K562 (cell line): ENCODE results near the gene EGLN1. TPM values are rescaled to one million over a fixed set of nuclear protein-coding genes. Genes with fewer than 3 reads are reported as not detected.

ENCODE experiments used
- E4F1 ChIP-seq: fragments of 250-450 bp; sonication (Bioruptor Pico); IDR thresholded peaks from 2 replicates; pipeline ENCODE4 v1.5.0; 2021; ENCODE audit warnings: mild to moderate bottlenecking, borderline replicate concordance
- GATAD2A ChIP-seq: fragments of 450-650 bp; IDR thresholded peaks from 2 replicates; pipeline ENCODE4 v1.6.1; 2017
- MNT ChIP-seq, 2 experiments: fragments of 450-650 bp; conservative IDR thresholded peaks; 2 replicates each; pipeline ENCODE4 v1.6.1; 2017; ENCODE audit warnings: mild to moderate bottlenecking in 2 of 2, moderate library complexity in 2 of 2
- NFATC3 ChIP-seq: fragments of 450-650 bp; IDR thresholded peaks from 2 replicates; pipeline ENCODE4 v1.6.1; 2017; ENCODE audit warnings: mild to moderate bottlenecking
- PCBP2 ChIP-seq: fragments of 200-400 bp; formaldehyde crosslinking; IDR thresholded peaks from 2 replicates; pipeline ENCODE4 v1.6.1; 2018; ENCODE audit warnings: low read length, low read depth, mild to moderate bottlenecking, moderate library complexity; ENCODE audit not compliant: poor library complexity, severe bottlenecking
- SFPQ ChIP-seq: fragments of 200-400 bp; formaldehyde crosslinking; IDR thresholded peaks from 2 replicates; pipeline ENCODE4 v1.6.1; 2017; ENCODE audit warnings: mild to moderate bottlenecking, low read depth, low read length, moderate library complexity
- TAF15 ChIP-seq: fragments of 200-400 bp; formaldehyde crosslinking; IDR thresholded peaks from 2 replicates; pipeline ENCODE4 v1.6.1; 2017; ENCODE audit warnings: mild to moderate bottlenecking, low read depth, low read length, moderate library complexity
- ZBTB26 ChIP-seq: fragments of 450-650 bp; formaldehyde crosslinking; IDR thresholded peaks from 2 replicates; pipeline ENCODE4 v1.4.0; 2022; ENCODE audit warnings: missing genetic modification characterization
- ZNF79 ChIP-seq: fragments of 250-450 bp; sonication (Bioruptor Pico); IDR thresholded peaks from 2 replicates; pipeline ENCODE4 v1.4.0; 2020; ENCODE audit warnings: low read depth, mild to moderate bottlenecking, moderate library complexity
- polyA plus RNA-seq, 8 experiments: library from polyadenylated mRNA; depleted of rRNA in 4 of 8; stranded (reverse) in 5 of 8; unstranded in 3 of 8; fragments of >200 nt; fragmentation: Nextera tagmentation in 2 of 8; fragmentation: Illumina TruSeq in 1 of 8; extraction: Ambion mirVana in 2 of 8; extraction: Trizol in 1 of 8; gene quantifications; 2 replicates each; pipeline versions ENCODE4 v1.2.1 to v1.2.3, GENCODE V29; 2011 to 2014; ENCODE audit warnings: inconsistent platforms in 1 of 8, missing spikeins in 1 of 8
- total RNA-seq, 7 experiments: library from RNA; depleted of rRNA in 6 of 7; stranded (reverse); fragments of >200 nt in 6 of 7; fragmentation: Illumina TruSeq in 2 of 7; extraction: Trizol in 2 of 7; gene quantifications; 2 replicates each; pipeline versions ENCODE4 v1.2.1 to v1.2.3, GENCODE V29; 2011 to 2021; ENCODE audit warnings: low replicate concordance in 1 of 7
- TF ChIP-seq, protein P1 (sequence below): sonication (generic); formaldehyde crosslinking; IDR thresholded peaks from 2 replicates; pipeline ENCODE4 v1.8.0; 2023; ENCODE audit warnings: missing genetic modification reagents, mild to moderate bottlenecking, borderline replicate concordance

Gene EGLN1
- total and polyA plus RNA-seq, 9 of the 15 experiments (the other 6 are each of a cell fraction or from before 2014, with no cell fraction given): 5.2 to 54.3 (median 24.6) TPM

GRCh38 chr1:231337472-231338269 is 84.4 kb downstream of the EGLN1 start, which contains the start of gene EXOC8 (continued):
- TF ChIP-seq ZBTB26 (CRISPR knock-in tag): no peak
- TF ChIP-seq GATAD2A: no peak
- TF ChIP-seq MNT (conservative IDR thresholded peaks at IDR 0.05): peak in 1 of 2 experiments; percentile 74; a peak in 2 of 4 replicates
- no peak for TF ChIP-seq PCBP2
- no peak for TF ChIP-seq E4F1 (CRISPR knock-in tag)
- TF ChIP-seq, protein P1, sequence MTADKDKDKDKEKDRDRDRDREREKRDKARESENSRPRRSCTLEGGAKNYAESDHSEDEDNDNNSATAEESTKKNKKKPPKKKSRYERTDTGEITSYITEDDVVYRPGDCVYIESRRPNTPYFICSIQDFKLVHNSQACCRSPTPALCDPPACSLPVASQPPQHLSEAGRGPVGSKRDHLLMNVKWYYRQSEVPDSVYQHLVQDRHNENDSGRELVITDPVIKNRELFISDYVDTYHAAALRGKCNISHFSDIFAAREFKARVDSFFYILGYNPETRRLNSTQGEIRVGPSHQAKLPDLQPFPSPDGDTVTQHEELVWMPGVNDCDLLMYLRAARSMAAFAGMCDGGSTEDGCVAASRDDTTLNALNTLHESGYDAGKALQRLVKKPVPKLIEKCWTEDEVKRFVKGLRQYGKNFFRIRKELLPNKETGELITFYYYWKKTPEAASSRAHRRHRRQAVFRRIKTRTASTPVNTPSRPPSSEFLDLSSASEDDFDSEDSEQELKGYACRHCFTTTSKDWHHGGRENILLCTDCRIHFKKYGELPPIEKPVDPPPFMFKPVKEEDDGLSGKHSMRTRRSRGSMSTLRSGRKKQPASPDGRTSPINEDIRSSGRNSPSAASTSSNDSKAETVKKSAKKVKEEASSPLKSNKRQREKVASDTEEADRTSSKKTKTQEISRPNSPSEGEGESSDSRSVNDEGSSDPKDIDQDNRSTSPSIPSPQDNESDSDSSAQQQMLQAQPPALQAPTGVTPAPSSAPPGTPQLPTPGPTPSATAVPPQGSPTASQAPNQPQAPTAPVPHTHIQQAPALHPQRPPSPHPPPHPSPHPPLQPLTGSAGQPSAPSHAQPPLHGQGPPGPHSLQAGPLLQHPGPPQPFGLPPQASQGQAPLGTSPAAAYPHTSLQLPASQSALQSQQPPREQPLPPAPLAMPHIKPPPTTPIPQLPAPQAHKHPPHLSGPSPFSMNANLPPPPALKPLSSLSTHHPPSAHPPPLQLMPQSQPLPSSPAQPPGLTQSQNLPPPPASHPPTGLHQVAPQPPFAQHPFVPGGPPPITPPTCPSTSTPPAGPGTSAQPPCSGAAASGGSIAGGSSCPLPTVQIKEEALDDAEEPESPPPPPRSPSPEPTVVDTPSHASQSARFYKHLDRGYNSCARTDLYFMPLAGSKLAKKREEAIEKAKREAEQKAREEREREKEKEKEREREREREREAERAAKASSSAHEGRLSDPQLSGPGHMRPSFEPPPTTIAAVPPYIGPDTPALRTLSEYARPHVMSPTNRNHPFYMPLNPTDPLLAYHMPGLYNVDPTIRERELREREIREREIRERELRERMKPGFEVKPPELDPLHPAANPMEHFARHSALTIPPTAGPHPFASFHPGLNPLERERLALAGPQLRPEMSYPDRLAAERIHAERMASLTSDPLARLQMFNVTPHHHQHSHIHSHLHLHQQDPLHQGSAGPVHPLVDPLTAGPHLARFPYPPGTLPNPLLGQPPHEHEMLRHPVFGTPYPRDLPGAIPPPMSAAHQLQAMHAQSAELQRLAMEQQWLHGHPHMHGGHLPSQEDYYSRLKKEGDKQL: no peak
- TF ChIP-seq ZNF79 (CRISPR knock-in tag): 0 out of 2 replicates have a peak, but pooled peaks have one; percentile 52
- no peak for TF ChIP-seq NFATC3
- no peak for TF ChIP-seq SFPQ
- TF ChIP-seq TAF15: no peak
